Measurements from ENCODE around the gene LYPD1. TPM values are rescaled to one million over a fixed set of nuclear protein-coding genes. Genes with fewer than 3 reads are reported as not detected.

LYPD1 gene
- total RNA-seq, 1 donor from 2014 or later: 24.5 TPM

GRCh38 chr2:132668987-132669907, 758 bp downstream of the LYPD1 start:
- DNase-seq (ENCODE audit: low spot score in 2 of 2) (no peak), FAIRE-seq (no peak)

GRCh38 chr2:132668189-132668823, 1.7 kb downstream of the LYPD1 start:
- FAIRE-seq: no peak
- no peak for DNase-seq (ENCODE audit: low spot score in 2 of 2)

- DNase-seq (ENCODE audit: low spot score in 2 of 2) (no peak), FAIRE-seq (no peak)
These were observed 2.3 kb downstream of the LYPD1 start for GRCh38 chr2:132667706-132668105.

GRCh38 chr2:132665401-132666140, 4.4 kb downstream of the LYPD1 start:
- FAIRE-seq: no peak
- no peak for DNase-seq (ENCODE audit: low spot score in 2 of 2)

- DNase-seq (ENCODE audit: low spot score in 2 of 2): no peak
- FAIRE-seq: no peak
These were observed 5.9 kb downstream of the LYPD1 start for GRCh38 chr2:132664096-132664495.

GRCh38 chr2:132662732-132663131, 7.3 kb downstream of the LYPD1 start:
- no peak for FAIRE-seq

GRCh38 chr2:132659331-132659730, 10.7 kb downstream of the LYPD1 start:
- DNase-seq (ENCODE audit: low spot score in 2 of 2) (no peak), FAIRE-seq (no peak)

More at GRCh38 chr2:132662732-132663131, 7.3 kb downstream of the LYPD1 start:
- DNase-seq (ENCODE audit: low spot score in 2 of 2): no peak

- FAIRE-seq: no peak
These were observed 13.6 kb downstream of the LYPD1 start for GRCh38 chr2:132656266-132656975.

GRCh38 chr2:132654968-132655367, 15.0 kb downstream of the LYPD1 start:
- DNase-seq (ENCODE audit: low spot score in 2 of 2): no peak
- FAIRE-seq: no peak

More at GRCh38 chr2:132656266-132656975, 13.6 kb downstream of the LYPD1 start:
- no peak for DNase-seq (ENCODE audit: low spot score in 2 of 2)

GRCh38 chr2:132654335-132654734, 15.7 kb downstream of the LYPD1 start:
- no peak for FAIRE-seq

GRCh38 chr2:132652474-132652873, 17.5 kb downstream of the LYPD1 start:
- DNase-seq (ENCODE audit: low spot score in 2 of 2) (no peak), FAIRE-seq (no peak)

More at GRCh38 chr2:132654335-132654734, 15.7 kb downstream of the LYPD1 start:
- DNase-seq (ENCODE audit: low spot score in 2 of 2): no peak

- FAIRE-seq (no peak), DNase-seq (ENCODE audit: low spot score in 2 of 2) (peak in 1 of 2 donors; percentile 33)
These were observed 18.6 kb downstream of the LYPD1 start for GRCh38 chr2:132651115-132652045.

- FAIRE-seq (no peak), DNase-seq (ENCODE audit: low spot score in 2 of 2) (no peak)
These were observed 23.4 kb downstream of the LYPD1 start for GRCh38 chr2:132646540-132647108.

GRCh38 chr2:132645722-132646539, 24.1 kb downstream of the LYPD1 start:
- no peak for FAIRE-seq
- no peak for DNase-seq (ENCODE audit: low spot score in 2 of 2)

GRCh38 chr2:132645176-132645575, 24.8 kb downstream of the LYPD1 start:
- FAIRE-seq: no peak
- no peak for DNase-seq (ENCODE audit: low spot score in 2 of 2)

- FAIRE-seq: no peak
These were observed 27.6 kb downstream of the LYPD1 start for GRCh38 chr2:132642415-132642814.

GRCh38 chr2:132641819-132642218, 28.2 kb downstream of the LYPD1 start:
- no peak for DNase-seq (ENCODE audit: low spot score in 2 of 2)
- no peak for FAIRE-seq

More at GRCh38 chr2:132642415-132642814, 27.6 kb downstream of the LYPD1 start:
- DNase-seq (ENCODE audit: low spot score in 2 of 2): no peak

- no peak for FAIRE-seq
- DNase-seq (ENCODE audit: low spot score in 2 of 2): no peak
These were observed 29.9 kb downstream of the LYPD1 start for GRCh38 chr2:132640116-132640515.
